HT-29 (cell line): Measurements from ENCODE around the gene CTSK. TPM values are rescaled to one million over a fixed set of nuclear protein-coding genes. Genes with fewer than 3 reads are reported as not detected.
A peak's percentile ranks its signal among the peaks of the same experiment; 100 is the strongest.
"Not testable (repeated sequence)": the region's sequence is repeated elsewhere in the genome, so short reads cannot be mapped to it uniquely, and the experiment has no call there.

Source experiments
- DNase-seq: peaks from one replicate; pipeline ENCODE4 v3.0.0-alpha.2; 2015; ENCODE audit warnings: low spot score
- total RNA-seq: library from RNA; depleted of rRNA; stranded (reverse); fragments of >200 nt; shearing (Covaris generic); gene quantifications from 2 replicates; pipeline ENCODE4 v1.2.3, GENCODE V29; 2014

The CTSK gene
- total RNA-seq, 1 experiment from 2014 or later: 0.61 TPM

- DNase-seq: no peak
Measured at GRCh38 chr1:150807249-150808023, 624 bp downstream of the CTSK start.

- no peak for DNase-seq
Measured at GRCh38 chr1:150805899-150806298, 2.2 kb downstream of the CTSK start.

GRCh38 chr1:150804671-150805070, 3.4 kb downstream of the CTSK start:
- no peak for DNase-seq

GRCh38 chr1:150799089-150799488, 9.0 kb downstream of the CTSK start:
- no peak for DNase-seq

GRCh38 chr1:150798525-150798924, 9.5 kb downstream of the CTSK start:
- no peak for DNase-seq

GRCh38 chr1:150796374-150796773, 11.7 kb downstream of the CTSK start:
- DNase-seq: no peak

GRCh38 chr1:150793778-150794177, 14.3 kb downstream of the CTSK start:
- DNase-seq: not testable (repeated sequence)

GRCh38 chr1:150793221-150793620, 14.8 kb downstream of the CTSK start:
- DNase-seq: no peak

- no peak for DNase-seq
Measured at GRCh38 chr1:150791585-150791984, 16.5 kb downstream of the CTSK start.

GRCh38 chr1:150789396-150789795, 18.7 kb downstream of the CTSK start:
- DNase-seq: no peak

- DNase-seq: no peak
Measured at GRCh38 chr1:150788946-150789345, 19.1 kb downstream of the CTSK start.

- no peak for DNase-seq
Measured at GRCh38 chr1:150787455-150787854, 20.6 kb downstream of the CTSK start.

- no peak for DNase-seq
Measured at GRCh38 chr1:150780510-150780909, 27.6 kb downstream of the CTSK start.

GRCh38 chr1:150778409-150778808, 29.7 kb downstream of the CTSK start:
- no peak for DNase-seq

GRCh38 chr1:150777544-150777943, 30.5 kb downstream of the CTSK start:
- DNase-seq: peak; percentile 7

GRCh38 chr1:150775931-150776505, 32.0 kb downstream of the CTSK start:
- not testable (repeated sequence) for DNase-seq

GRCh38 chr1:150775276-150775675, 32.8 kb downstream of the CTSK start:
- no peak for DNase-seq

- DNase-seq: no peak
Measured at GRCh38 chr1:150772326-150772725, 35.7 kb downstream of the CTSK start.

GRCh38 chr1:150767704-150768103, 40.4 kb downstream of the CTSK start:
- not testable (repeated sequence) for DNase-seq

GRCh38 chr1:150765977-150766301, 42.1 kb downstream of the CTSK start:
- DNase-seq: not testable (repeated sequence)

GRCh38 chr1:150765296-150765976, 42.6 kb downstream of the CTSK start, which contains the start of gene CTSS:
Gene CTSS (minus strand): TSS chr1:150765778. CDS start chr1:150764763, 1,015 bp downstream.
- DNase-seq: peak; percentile 43

- no peak for DNase-seq
Measured at GRCh38 chr1:150764617-150765101, 43.4 kb downstream of the CTSK start.

- DNase-seq: no peak
Measured at GRCh38 chr1:150763018-150763417, 45.0 kb downstream of the CTSK start.
